Measurements from ENCODE around the gene CXCL12. TPM values are rescaled to one million over a fixed set of nuclear protein-coding genes. Genes with fewer than 3 reads are reported as not detected.

The CXCL12 gene
- polyA plus RNA-seq, 1 donor from 2014 or later, result 0.14 TPM

- H3K9ac ChIP-seq (ENCODE audit: low read length), result peak overlapping the region; percentile 38
- no peaks in the 10 kb centered on the region for H4K20me1 ChIP-seq (ENCODE audit: insufficient read depth)
- peak overlapping the region; percentile 76 for H3K4me3 ChIP-seq (ENCODE audit: low read length)
- H3K36me3 ChIP-seq (ENCODE audit: insufficient read depth, low read length), result no peaks in the 10 kb centered on the region
- peaks cover 2% of the 10 kb centered on the region for H3F3A ChIP-seq (ENCODE audit: insufficient read depth, low read length, poor library complexity, severe bottlenecking)
- H3K9me3 ChIP-seq (ENCODE audit: low read length), result no peaks in the 10 kb centered on the region
- TF ChIP-seq REST (IDR thresholded peaks at IDR 0.05; ENCODE audit: borderline replicate concordance) (no peak), SMC3 (conservative IDR thresholded peaks at IDR 0.05; ENCODE audit: poor library complexity) (peak; percentile 22), MXI1 (conservative IDR thresholded peaks at IDR 0.05; ENCODE audit: poor library complexity, severe bottlenecking) (no peak)
- peak overlapping the region; percentile 30 for H3K4me2 ChIP-seq (ENCODE audit: low read length)
- no peak overlapping the region for H3K27ac ChIP-seq (ENCODE audit: low read length)
- H3K9me2 ChIP-seq (ENCODE audit: insufficient read depth, low read length), result no peaks in the 10 kb centered on the region
- no peaks in the 10 kb centered on the region for H3K79me2 ChIP-seq (replicated peaks; ENCODE audit: insufficient read depth, low read length)
- H3K27me3 ChIP-seq (ENCODE audit: insufficient read depth, low read depth, low read length), result peaks cover 43% of the 10 kb centered on the region
- H2AFZ ChIP-seq (ENCODE audit: low read depth, low read length), result no peak overlapping the region
Observed at GRCh38 chr10:44384601-44385025, 284 bp downstream of the CXCL12 start.

- no peaks in the 10 kb centered on the region for H3K79me2 ChIP-seq (replicated peaks; ENCODE audit: insufficient read depth, low read length)
Observed at GRCh38 chr10:44383749-44384600, 922 bp downstream of the CXCL12 start.

More at GRCh38 chr10:44383749-44384600, 922 bp downstream of the CXCL12 start:
- H3K9me3 ChIP-seq (ENCODE audit: low read length), result no peaks in the 10 kb centered on the region
- peaks cover 2% of the 10 kb centered on the region for H3F3A ChIP-seq (ENCODE audit: insufficient read depth, low read length, poor library complexity, severe bottlenecking)
- H4K20me1 ChIP-seq (ENCODE audit: insufficient read depth), result no peaks in the 10 kb centered on the region
- TF ChIP-seq REST (IDR thresholded peaks at IDR 0.05; ENCODE audit: borderline replicate concordance) (no peak), SMC3 (conservative IDR thresholded peaks at IDR 0.05; ENCODE audit: poor library complexity) (no peak), POLR2AphosphoS5 (IDR thresholded peaks at IDR 0.05) (no peak), EP300 (conservative IDR thresholded peaks at IDR 0.05; ENCODE audit: poor library complexity, severe bottlenecking) (no peak), TAF1 (IDR thresholded peaks at IDR 0.05; ENCODE audit: low read depth) (no peak), RAD21 (conservative IDR thresholded peaks at IDR 0.05) (no peak), EZH2 (IDR thresholded peaks at IDR 0.05; ENCODE audit: borderline replicate concordance, insufficient read depth, low read length, poor library complexity, severe bottlenecking) (no peak), CTCF (IDR thresholded peaks at IDR 0.05; ENCODE audit: poor library complexity, severe bottlenecking) (no peak), MXI1 (conservative IDR thresholded peaks at IDR 0.05; ENCODE audit: poor library complexity, severe bottlenecking) (no peak)
- H3K27ac ChIP-seq (ENCODE audit: low read length), result no peak overlapping the region
- no peaks in the 10 kb centered on the region for H3K36me3 ChIP-seq (ENCODE audit: insufficient read depth, low read length)
- H3K27me3 ChIP-seq (ENCODE audit: insufficient read depth, low read depth, low read length), result peaks cover 43% of the 10 kb centered on the region
- no peaks in the 10 kb centered on the region for H3K9me2 ChIP-seq (ENCODE audit: insufficient read depth, low read length)
- H2AFZ ChIP-seq (ENCODE audit: low read depth, low read length), result no peak overlapping the region
- H3K4me3 ChIP-seq (ENCODE audit: low read length), result peak overlapping the region; percentile 76
- peak overlapping the region; percentile 38 for H3K9ac ChIP-seq (ENCODE audit: low read length)
- no peak overlapping the region for H3K4me2 ChIP-seq (ENCODE audit: low read length)
